Tibial nerve (tissue), 4 donors: ENCODE measurements around the gene MOCS1. TPM values are rescaled to one million over a fixed set of nuclear protein-coding genes. Genes with fewer than 3 reads are reported as not detected.

ENCODE experiments used
- DNase-seq, 2 donors: peaks; one replicate each; pipeline ENCODE4 v3.0.0-alpha.2; 2019; ENCODE audit warnings: low spot score in 2 of 2
- H3K27ac ChIP-seq, 4 donors: fragments of 200-600 bp; sonication (generic) in 3 of 4; one replicate each; pipeline ENCODE4 v1.5.1; 2017 to 2019; ENCODE audit warnings: mild to moderate bottlenecking in 1 of 4
- H3K27me3 ChIP-seq, 2 donors: fragments of 200-600 bp; sonication (generic) in 1 of 2; one replicate each; pipeline versions ENCODE4 v1.5.1 to v1.6.0; 2017 to 2019
- H3K36me3 ChIP-seq, 3 donors: fragments of 200-600 bp; sonication (generic); one replicate each; pipeline ENCODE4 v1.5.1; 2018 to 2019
- H3K4me1 ChIP-seq, 4 donors: fragments of 200-600 bp; sonication (generic) in 3 of 4; one replicate each; pipeline ENCODE4 v1.5.1; 2017 to 2019
- H3K4me3 ChIP-seq, 4 donors: fragments of 200-600 bp; sonication (generic) in 3 of 4; one replicate each; pipeline ENCODE4 v1.5.1; 2017 to 2019; ENCODE audit warnings: mild to moderate bottlenecking in 1 of 4, moderate library complexity in 1 of 4
- H3K9me3 ChIP-seq, 4 donors: fragments of 200-600 bp; sonication (generic) in 3 of 4; one replicate each; pipeline ENCODE4 v1.5.1; 2017 to 2019
- EP300 ChIP-seq, 2 donors: sonication (generic); formaldehyde crosslinking; IDR thresholded peaks; one replicate each; pipeline ENCODE4 v1.6.1; 2017; ENCODE audit warnings: antibody characterized with exemption in 2 of 2, mild to moderate bottlenecking in 1 of 2
- POLR2A ChIP-seq, 2 donors: fragments of 450-650 bp; IDR thresholded peaks; one replicate each; pipeline ENCODE4 v1.6.1; 2017; ENCODE audit warnings: antibody characterized with exemption in 2 of 2, mild to moderate bottlenecking in 2 of 2, moderate library complexity in 2 of 2
- WGBS, 2 donors: methylation state at CpG; one replicate each; pipeline ENCODE4 v1.1.5; 2018; 5-methylcytosine and 5-hydroxymethylcytosine counted together
- total RNA-seq, 4 donors: library from RNA; depleted of rRNA; stranded (reverse); fragments of >200 nt; gene quantifications; one replicate each; pipeline ENCODE4 v1.1.0, GENCODE V29; 2016
- TF ChIP-seq, protein P1 (sequence below), 5 experiments: fragments of 200-600 bp in 3 of 5; fragments of 450-650 bp in 2 of 5; sonication (generic) in 3 of 5; IDR thresholded peaks; one replicate each; pipeline ENCODE4 v1.5.1; 2016 to 2019; ENCODE audit warnings: antibody characterized with exemption in 5 of 5, mild to moderate bottlenecking in 3 of 5, moderate library complexity in 2 of 5

Gene MOCS1
- total RNA-seq, 4 donors from 2014 or later: 56.7 to 103 (median 71.0) TPM

DNA sequence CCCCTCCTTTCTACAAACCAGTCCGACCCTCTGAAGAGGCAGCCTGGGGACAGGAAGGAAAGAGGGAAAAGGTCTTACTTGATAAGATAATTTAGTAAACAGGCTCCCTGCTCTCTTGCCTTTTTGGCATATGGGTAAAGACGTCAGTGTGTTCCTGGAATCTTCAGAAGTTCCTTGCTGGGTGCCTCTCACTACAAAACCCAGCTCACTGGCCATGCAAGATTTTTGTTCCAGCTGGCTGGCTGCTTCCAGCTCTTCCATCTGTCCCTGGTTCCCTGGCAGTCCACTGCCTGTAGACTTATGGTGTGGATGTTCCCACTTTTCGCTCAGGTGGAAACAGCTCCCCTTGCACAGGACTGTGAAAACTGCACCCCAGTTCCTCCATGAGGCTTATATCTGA lies 57.4 kb downstream of the MOCS1 start:
- TF ChIP-seq EP300 (IDR thresholded peaks at IDR 0.05) (no peak), POLR2A (IDR thresholded peaks at IDR 0.05) (no peak)
- TF ChIP-seq, protein P1, sequence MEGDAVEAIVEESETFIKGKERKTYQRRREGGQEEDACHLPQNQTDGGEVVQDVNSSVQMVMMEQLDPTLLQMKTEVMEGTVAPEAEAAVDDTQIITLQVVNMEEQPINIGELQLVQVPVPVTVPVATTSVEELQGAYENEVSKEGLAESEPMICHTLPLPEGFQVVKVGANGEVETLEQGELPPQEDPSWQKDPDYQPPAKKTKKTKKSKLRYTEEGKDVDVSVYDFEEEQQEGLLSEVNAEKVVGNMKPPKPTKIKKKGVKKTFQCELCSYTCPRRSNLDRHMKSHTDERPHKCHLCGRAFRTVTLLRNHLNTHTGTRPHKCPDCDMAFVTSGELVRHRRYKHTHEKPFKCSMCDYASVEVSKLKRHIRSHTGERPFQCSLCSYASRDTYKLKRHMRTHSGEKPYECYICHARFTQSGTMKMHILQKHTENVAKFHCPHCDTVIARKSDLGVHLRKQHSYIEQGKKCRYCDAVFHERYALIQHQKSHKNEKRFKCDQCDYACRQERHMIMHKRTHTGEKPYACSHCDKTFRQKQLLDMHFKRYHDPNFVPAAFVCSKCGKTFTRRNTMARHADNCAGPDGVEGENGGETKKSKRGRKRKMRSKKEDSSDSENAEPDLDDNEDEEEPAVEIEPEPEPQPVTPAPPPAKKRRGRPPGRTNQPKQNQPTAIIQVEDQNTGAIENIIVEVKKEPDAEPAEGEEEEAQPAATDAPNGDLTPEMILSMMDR (IDR thresholded peaks at IDR 0.05): no peak
- peaks cover 0 to 89% (median 0%) of the 10 kb centered on the region in 3 donors for H3K36me3 ChIP-seq
- no peak for DNase-seq
- no peak overlapping the region for H3K27ac ChIP-seq
- no peaks in the 10 kb centered on the region for H3K27me3 ChIP-seq
- WGBS, 2 donors: 78 to 81% methylated on average over 3 of the region's 3 CpGs
- peaks cover 0 to 27% (median 7%) of the 10 kb centered on the region in 4 donors for H3K4me1 ChIP-seq
- no peaks in the 10 kb centered on the region for H3K9me3 ChIP-seq
- H3K4me3 ChIP-seq: no peak overlapping the region

GRCh38 chr6:39876111-39876510 lies 58.2 kb downstream of the MOCS1 start:
- H3K27ac ChIP-seq: no peak overlapping the region

GRCh38 chr6:39873439-39873838 lies 60.8 kb downstream of the MOCS1 start:
- Histone ChIP-seq H3K9me3 (no peaks in the 10 kb centered on the region), H3K4me3 (no peak overlapping the region), H3K27ac (no peak overlapping the region), H3K4me1 (no peaks in the 10 kb centered on the region), H3K36me3 (peaks cover 0 to 95% (median 0%) of the 10 kb centered on the region in 3 donors), H3K27me3 (no peaks in the 10 kb centered on the region)
- DNase-seq: no peak
- WGBS, 2 donors: 69 to 88% methylated on average over 3 of the region's 3 CpGs
- TF ChIP-seq, protein P1 (IDR thresholded peaks at IDR 0.05): no peak
- TF ChIP-seq EP300 (IDR thresholded peaks at IDR 0.05) (no peak), POLR2A (IDR thresholded peaks at IDR 0.05) (no peak)

More at GRCh38 chr6:39876111-39876510, 58.2 kb downstream of the MOCS1 start:
- DNase-seq: no peak
- Histone ChIP-seq H3K36me3 (peaks cover 0 to 96% (median 0%) of the 10 kb centered on the region in 3 donors), H3K4me1 (peaks cover 0 to 19% (median 2%) of the 10 kb centered on the region in 4 donors), H3K27me3 (no peaks in the 10 kb centered on the region), H3K4me3 (no peak overlapping the region), H3K9me3 (no peaks in the 10 kb centered on the region)
- TF ChIP-seq, protein P1 (IDR thresholded peaks at IDR 0.05): no peak
- no peak for TF ChIP-seq POLR2A (IDR thresholded peaks at IDR 0.05)
- no peak for TF ChIP-seq EP300 (IDR thresholded peaks at IDR 0.05)

- Histone ChIP-seq H3K36me3 (peaks cover 0 to 91% (median 0%) of the 10 kb centered on the region in 3 donors), H3K27me3 (no peaks in the 10 kb centered on the region), H3K27ac (no peak overlapping the region), H3K4me3 (no peak overlapping the region), H3K9me3 (no peaks in the 10 kb centered on the region), H3K4me1 (no peaks in the 10 kb centered on the region)
- DNase-seq: no peak
- TF ChIP-seq EP300 (IDR thresholded peaks at IDR 0.05) (no peak), POLR2A (IDR thresholded peaks at IDR 0.05) (no peak)
- TF ChIP-seq, protein P1 (IDR thresholded peaks at IDR 0.05): peak in 2 of 5 experiments; percentile 9 to 10
- WGBS, 2 donors: 96 to 97% methylated on average over 3 of the region's 3 CpGs
Measured at GRCh38 chr6:39870950-39871349, 63.3 kb downstream of the MOCS1 start.

DNA sequence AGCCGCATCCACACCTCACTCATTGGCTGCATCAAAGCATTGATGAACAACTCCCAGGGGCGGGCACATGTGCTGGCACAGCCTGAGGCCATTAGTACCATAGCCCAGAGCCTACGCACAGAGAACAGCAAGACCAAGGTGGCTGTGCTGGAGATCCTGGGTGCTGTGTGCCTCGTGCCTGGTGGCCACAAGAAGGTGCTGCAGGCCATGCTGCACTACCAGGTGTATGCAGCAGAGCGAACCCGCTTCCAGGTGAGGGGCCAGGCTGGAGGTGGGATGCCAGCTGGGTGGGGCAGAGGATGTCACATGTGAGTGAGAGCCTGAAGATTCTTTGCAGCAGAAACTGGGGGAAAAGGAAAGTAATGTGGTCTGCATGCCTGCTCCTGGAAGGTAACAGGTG lies 66.7 kb downstream of the MOCS1 start:
- Histone ChIP-seq H3K4me3 (no peak overlapping the region), H3K27me3 (no peaks in the 10 kb centered on the region), H3K9me3 (no peaks in the 10 kb centered on the region), H3K27ac (no peak overlapping the region), H3K36me3 (peaks cover 0 to 72% (median 0%) of the 10 kb centered on the region in 3 donors), H3K4me1 (peaks cover 0 to 25% (median 4%) of the 10 kb centered on the region in 4 donors)
- no peak for DNase-seq
- WGBS, 2 donors: 79 to 84% methylated on average over 6 of the region's 6 CpGs
- no peak for TF ChIP-seq POLR2A (IDR thresholded peaks at IDR 0.05)
- no peak for TF ChIP-seq EP300 (IDR thresholded peaks at IDR 0.05)
- TF ChIP-seq, protein P1 (IDR thresholded peaks at IDR 0.05): no peak
